CD8-positive, alpha-beta memory T cell (primary cell): ENCODE data around the gene RABGAP1L. TPM values are rescaled to one million over a fixed set of nuclear protein-coding genes. Genes with fewer than 3 reads are reported as not detected.
"Not testable (repeated sequence)": the region's sequence is repeated elsewhere in the genome, so short reads cannot be mapped to it uniquely, and the experiment has no call there.

Experiments
- CTCF ChIA-PET: fragments of 350-600 bp; sonication (Branson Sonifier 250); formaldehyde crosslinking; loops from one replicate; lab custom pipeline; 2021; ENCODE audit warnings: antibody characterized with exemption; lab: Charles Lee
- POLR2A ChIA-PET: fragments of 350-600 bp; sonication (Branson Sonifier 250); formaldehyde crosslinking; loops from one replicate; lab custom pipeline; 2021; ENCODE audit warnings: antibody characterized with exemption; lab: Charles Lee
- DNase-seq, 5 donors: peaks; one replicate each; pipeline versions ENCODE4 v3.0.0 to v3.0.0-alpha.2; 2020 to 2022; ENCODE audit warnings: mixed read lengths in 1 of 5
- H3K27ac ChIP-seq: one replicate; pipeline ENCODE4 v1.7.0; 2013; ENCODE audit warnings: low read depth, mild to moderate bottlenecking, low read length, moderate library complexity
- H3K27me3 ChIP-seq: 2 replicates; pipeline ENCODE4 v1.7.0; 2013; ENCODE audit warnings: low read length, mild to moderate bottlenecking; ENCODE audit not compliant: insufficient read depth, poor library complexity, severe bottlenecking
- H3K36me3 ChIP-seq: 2 replicates; pipeline ENCODE4 v1.7.0; 2013; ENCODE audit warnings: mild to moderate bottlenecking, low read length, moderate library complexity; ENCODE audit not compliant: insufficient read depth
- H3K4me1 ChIP-seq: 2 replicates; pipeline ENCODE4 v1.7.0; 2013; ENCODE audit warnings: mild to moderate bottlenecking, low read length, moderate library complexity; ENCODE audit not compliant: insufficient read depth
- H3K4me3 ChIP-seq: 2 replicates; pipeline ENCODE4 v1.7.0; 2013; ENCODE audit warnings: mild to moderate bottlenecking, low read length
- H3K9me3 ChIP-seq: 2 replicates; pipeline ENCODE4 v1.7.0; 2013; ENCODE audit warnings: mild to moderate bottlenecking, low read length
- H3K27ac Mint-ChIP-seq, 8 donors: one replicate each; pipeline ENCODE4 v1.8.0; 2020 to 2021; ENCODE audit warnings: mixed read lengths in 8 of 8, mild to moderate bottlenecking in 6 of 8, inconsistent platforms in 3 of 8, moderate library complexity in 3 of 8
- H3K27me3 Mint-ChIP-seq, 2 donors: one replicate each; pipeline ENCODE4 v1.8.0; 2020 to 2021; ENCODE audit warnings: mixed read lengths in 2 of 2, mild to moderate bottlenecking in 1 of 2, moderate library complexity in 1 of 2
- H3K36me3 Mint-ChIP-seq, 3 donors: one replicate each; pipeline ENCODE4 v1.8.0; 2020 to 2021; ENCODE audit warnings: mixed read lengths in 3 of 3, inconsistent platforms in 1 of 3, mild to moderate bottlenecking in 1 of 3
- H3K4me1 Mint-ChIP-seq, 3 donors: one replicate each; pipeline ENCODE4 v1.8.0; 2020 to 2021; ENCODE audit warnings: mixed read lengths in 3 of 3, inconsistent platforms in 1 of 3, mild to moderate bottlenecking in 1 of 3
- H3K4me3 Mint-ChIP-seq, 7 donors: one replicate each; pipeline ENCODE4 v1.8.0; 2020 to 2021; ENCODE audit warnings: mixed read lengths in 7 of 7, mild to moderate bottlenecking in 6 of 7, moderate library complexity in 4 of 7, inconsistent platforms in 2 of 7
- H3K9me3 Mint-ChIP-seq, 5 donors: one replicate each; pipeline ENCODE4 v1.8.0; 2020 to 2022; ENCODE audit warnings: mixed read lengths in 5 of 5, mild to moderate bottlenecking in 3 of 5, moderate library complexity in 2 of 5, inconsistent platforms in 1 of 5
- polyA plus RNA-seq: library from polyadenylated mRNA; unstranded; fragments of 300-500 nt; fragmentation: Illumina TruSeq; gene quantifications from one replicate; pipeline ENCODE4 v1.2.3, GENCODE V29; 2021
- total RNA-seq, 2 experiments: library from RNA; stranded (reverse); gene quantifications; one replicate each; pipeline ENCODE4 v1.2.3, GENCODE V29; 2021

The RABGAP1L gene
- total and polyA plus RNA-seq, 3 experiments from 2014 or later, result 41.7 to 78.5 (median 42.7) TPM

- H3K4me3 ChIP-seq, result no peak overlapping the region
- H3K9me3 ChIP-seq, result no peaks in the 10 kb centered on the region
- Mint-ChIP-seq H3K36me3 (no peaks in the 10 kb centered on the region), H3K27ac (no peak overlapping the region), H3K27me3 (peaks cover 5 to 36% of the 10 kb centered on the region in 2 donors), H3K4me3 (no peak overlapping the region), H3K4me1 (no peaks in the 10 kb centered on the region), H3K9me3 (peaks cover 0 to 2% (median 0%) of the 10 kb centered on the region in 5 donors)
- no peaks in the 10 kb centered on the region for H3K27me3 ChIP-seq
- DNase-seq, result no peak
- CTCF ChIA-PET, result no interaction called here
- H3K36me3 ChIP-seq, result no peaks in the 10 kb centered on the region
- no peak overlapping the region for H3K27ac ChIP-seq
- POLR2A ChIA-PET, result no interaction called here
- H3K4me1 ChIP-seq, result no peaks in the 10 kb centered on the region
Measured at GRCh38 chr1:175043824-175044223, 884.5 kb downstream of the RABGAP1L start.

GRCh38 chr1:175044591-175044990 is 885.3 kb downstream of the RABGAP1L start:
- peaks cover 2 to 44% of the 10 kb centered on the region in 2 donors for H3K27me3 Mint-ChIP-seq
- H3K4me1 ChIP-seq, H3K4me3 Mint-ChIP-seq, H3K27me3 ChIP-seq, H3K27ac Mint-ChIP-seq, H3K27ac ChIP-seq, H3K36me3 Mint-ChIP-seq, H3K9me3 Mint-ChIP-seq, H3K36me3 ChIP-seq, H3K4me3 ChIP-seq, CTCF ChIA-PET, H3K9me3 ChIP-seq, POLR2A ChIA-PET, DNase-seq, H3K4me1 Mint-ChIP-seq: not testable (repeated sequence)

Other genes with a start within 250 kb of the RABGAP1L start
- not detected for gene SERPINC1, start 242.2 kb upstream of the RABGAP1L start, total RNA-seq
- gene SERPINC1, start 242.2 kb upstream of the RABGAP1L start, polyA plus RNA-seq, result not detected
- 10 to 100 TPM; 39.7 to 40.5 TPM for gene RC3H1, start 137.2 kb upstream of the RABGAP1L start, total RNA-seq
- gene RC3H1, start 137.2 kb upstream of the RABGAP1L start, polyA plus RNA-seq, result 5.4 TPM